Vagina (tissue), 2 donors: ENCODE measurements around the gene PARD3. TPM values are rescaled to one million over a fixed set of nuclear protein-coding genes. Genes with fewer than 3 reads are reported as not detected.

ENCODE experiments used
- DNase-seq, 2 donors: peaks; one replicate each; pipeline ENCODE4 v3.0.0-alpha.2; 2017; ENCODE audit errors: extremely low spot score in 2 of 2
- H3K27ac ChIP-seq: fragments of 200-600 bp; sonication (generic); one replicate; pipeline ENCODE4 v1.5.1; 2019
- H3K27me3 ChIP-seq: fragments of 200-600 bp; sonication (generic); one replicate; pipeline ENCODE4 v1.5.1; 2019
- H3K36me3 ChIP-seq, 2 donors: fragments of 200-600 bp; sonication (generic); one replicate each; pipeline ENCODE4 v1.5.1; 2017 to 2019
- H3K4me1 ChIP-seq: fragments of 200-600 bp; sonication (generic); one replicate; pipeline ENCODE4 v1.5.1; 2019
- H3K4me3 ChIP-seq, 2 donors: fragments of 200-600 bp; sonication (generic); 1 replicate in 1 of 2; 2 replicates in 1 of 2; pipeline ENCODE4 v1.5.1; 2016 to 2019
- H3K9me3 ChIP-seq: fragments of 200-600 bp; sonication (generic); one replicate; pipeline ENCODE4 v1.5.1; 2019
- POLR2A ChIP-seq, 2 donors: fragments of 450-650 bp; IDR thresholded peaks; one replicate each; pipeline ENCODE4 v1.6.1; 2017; ENCODE audit warnings: antibody characterized with exemption in 2 of 2, mild to moderate bottlenecking in 2 of 2, moderate library complexity in 2 of 2
- POLR2AphosphoS5 ChIP-seq, 2 donors: sonication (generic); formaldehyde crosslinking; IDR thresholded peaks; one replicate each; pipeline ENCODE4 v1.9.0; 2017; ENCODE audit warnings: antibody characterized with exemption in 2 of 2, mild to moderate bottlenecking in 2 of 2, low read depth in 1 of 2; ENCODE audit not compliant: insufficient read depth in 1 of 2
- intact Hi-C: fragments of 100-400 bp; cut with DNase I; formaldehyde crosslinking; loops from one replicate; pipeline ENCODE4 v1.15.1; 2023
- total RNA-seq: library from RNA; depleted of rRNA; stranded (reverse); fragments of >200 nt; gene quantifications from one replicate; pipeline ENCODE4 v1.2.3, GENCODE V29; 2016
- TF ChIP-seq, protein P1 (sequence below), 3 experiments: fragments of 450-650 bp in 2 of 3; fragments of 200-600 bp in 1 of 3; sonication (generic) in 1 of 3; IDR thresholded peaks; one replicate each; pipeline ENCODE4 v1.5.1; 2017 to 2019; ENCODE audit warnings: antibody characterized with exemption in 3 of 3, mild to moderate bottlenecking in 2 of 3, moderate library complexity in 2 of 3

PARD3 gene
- total RNA-seq, 1 donor from 2014 or later = 95.5 TPM

DNA sequence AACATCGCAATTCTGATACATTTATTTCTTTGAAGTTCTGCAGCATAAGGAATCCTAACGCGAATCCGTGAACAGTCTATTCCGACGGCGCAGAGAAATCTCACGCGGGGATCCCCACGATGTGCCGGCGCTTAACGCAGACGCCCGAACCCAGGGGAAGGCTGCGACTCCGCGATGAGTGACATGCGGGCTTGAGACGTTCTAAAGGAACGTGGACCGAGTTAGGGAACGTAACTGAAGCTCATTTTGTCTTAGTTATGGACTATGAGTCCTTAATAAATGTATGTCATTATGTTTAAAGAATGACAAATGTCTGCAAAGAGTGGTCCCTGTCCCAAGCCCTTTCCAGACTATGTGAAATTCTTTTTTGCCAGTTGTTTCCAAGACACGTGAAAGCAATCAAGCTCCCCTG, 995 bp upstream of the PARD3 start:
- Histone ChIP-seq H3K9me3 (no peaks in the 10 kb centered on the region), H3K4me1 (peaks cover 39% of the 10 kb centered on the region), H3K27ac (peak overlapping the region; percentile 92), H3K27me3 (no peaks in the 10 kb centered on the region), H3K36me3 (no peaks in the 10 kb centered on the region), H3K4me3 (peak overlapping the region; percentile 72 to 87)
- intact Hi-C loops = loop anchor here (10.0 kb wide), 1 partner anchor 151 kb away; no protein-coding TSS in a partner anchor
- TF ChIP-seq POLR2AphosphoS5 (IDR thresholded peaks at IDR 0.05; ENCODE audit: insufficient read depth in 1 of 2, low read depth in 1 of 2) = no peak
- TF ChIP-seq, protein P1, sequence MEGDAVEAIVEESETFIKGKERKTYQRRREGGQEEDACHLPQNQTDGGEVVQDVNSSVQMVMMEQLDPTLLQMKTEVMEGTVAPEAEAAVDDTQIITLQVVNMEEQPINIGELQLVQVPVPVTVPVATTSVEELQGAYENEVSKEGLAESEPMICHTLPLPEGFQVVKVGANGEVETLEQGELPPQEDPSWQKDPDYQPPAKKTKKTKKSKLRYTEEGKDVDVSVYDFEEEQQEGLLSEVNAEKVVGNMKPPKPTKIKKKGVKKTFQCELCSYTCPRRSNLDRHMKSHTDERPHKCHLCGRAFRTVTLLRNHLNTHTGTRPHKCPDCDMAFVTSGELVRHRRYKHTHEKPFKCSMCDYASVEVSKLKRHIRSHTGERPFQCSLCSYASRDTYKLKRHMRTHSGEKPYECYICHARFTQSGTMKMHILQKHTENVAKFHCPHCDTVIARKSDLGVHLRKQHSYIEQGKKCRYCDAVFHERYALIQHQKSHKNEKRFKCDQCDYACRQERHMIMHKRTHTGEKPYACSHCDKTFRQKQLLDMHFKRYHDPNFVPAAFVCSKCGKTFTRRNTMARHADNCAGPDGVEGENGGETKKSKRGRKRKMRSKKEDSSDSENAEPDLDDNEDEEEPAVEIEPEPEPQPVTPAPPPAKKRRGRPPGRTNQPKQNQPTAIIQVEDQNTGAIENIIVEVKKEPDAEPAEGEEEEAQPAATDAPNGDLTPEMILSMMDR (IDR thresholded peaks at IDR 0.05) = no peak
- no peak for TF ChIP-seq POLR2A (IDR thresholded peaks at IDR 0.05)
- no peak for DNase-seq

DNA sequence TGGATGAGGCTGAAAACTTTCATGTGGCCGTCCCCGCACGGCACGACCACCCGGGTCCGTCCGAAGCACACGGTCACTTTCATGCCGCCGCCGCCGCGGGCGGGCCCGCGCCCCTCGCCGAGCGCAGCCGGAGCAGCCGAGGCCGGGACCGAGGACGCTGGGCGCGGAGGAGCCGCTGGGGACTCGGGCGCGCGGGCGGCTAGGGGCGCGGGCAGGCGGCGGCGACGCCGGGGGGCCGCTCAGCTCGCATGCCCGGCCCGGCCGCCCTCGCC, 247 bp downstream of the PARD3 start:
- Histone ChIP-seq H3K27ac (peak overlapping the region; percentile 95), H3K27me3 (no peaks in the 10 kb centered on the region), H3K4me1 (peaks cover 51% of the 10 kb centered on the region), H3K9me3 (no peaks in the 10 kb centered on the region), H3K4me3 (peak overlapping the region; percentile 72 to 87), H3K36me3 (no peaks in the 10 kb centered on the region)
- intact Hi-C loops = loop anchor here (10.0 kb wide), 1 partner anchor 150 kb away; no protein-coding TSS in a partner anchor
- no peak for DNase-seq
- TF ChIP-seq POLR2A (IDR thresholded peaks at IDR 0.05) = no peak
- TF ChIP-seq, protein P1 (IDR thresholded peaks at IDR 0.05) = no peak
- no peak for TF ChIP-seq POLR2AphosphoS5 (IDR thresholded peaks at IDR 0.05; ENCODE audit: insufficient read depth in 1 of 2, low read depth in 1 of 2)

DNA sequence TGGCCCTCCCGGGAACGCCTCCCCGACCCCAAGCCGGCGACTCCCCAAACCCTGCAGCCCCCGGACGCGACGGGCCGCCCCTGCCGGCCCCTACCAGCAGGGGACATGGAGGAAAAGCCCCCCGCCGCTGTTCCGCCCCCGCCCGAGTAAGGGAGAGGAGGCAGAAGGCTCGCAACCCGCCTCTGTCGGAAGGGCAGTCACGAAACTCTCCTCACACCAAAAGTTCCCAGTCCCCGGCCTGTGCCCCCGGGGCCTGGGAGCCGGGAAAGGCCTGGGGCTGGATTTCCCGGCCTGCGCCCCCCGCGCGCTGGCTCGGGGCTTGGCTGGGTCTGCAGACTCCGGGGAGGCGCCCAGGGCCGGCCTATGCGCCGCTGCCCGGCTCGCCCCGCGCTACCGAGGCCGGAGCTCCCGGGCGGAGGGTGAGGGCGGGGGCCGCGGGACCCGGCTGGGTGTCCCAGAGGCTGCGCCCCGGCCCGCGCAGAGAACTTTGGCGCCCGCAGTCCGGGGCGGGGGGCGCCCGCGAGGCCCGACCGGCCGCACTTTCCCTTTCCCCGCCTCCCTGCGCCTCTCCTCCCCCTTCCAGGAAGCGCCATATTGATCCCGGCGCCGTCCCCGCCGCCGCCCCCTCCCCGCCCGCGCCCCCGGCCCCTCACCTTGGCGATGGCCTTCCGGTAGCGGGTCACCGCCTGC, 728 bp downstream of the PARD3 start:
- Histone ChIP-seq H3K4me3 (peak overlapping the region; percentile 72 to 87), H3K36me3 (no peaks in the 10 kb centered on the region), H3K4me1 (peaks cover 56% of the 10 kb centered on the region), H3K27ac (peak overlapping the region; percentile 95), H3K9me3 (no peaks in the 10 kb centered on the region), H3K27me3 (no peaks in the 10 kb centered on the region)
- intact Hi-C loops = loop anchor here (10.0 kb wide), 1 partner anchor 150 kb away; no protein-coding TSS in a partner anchor
- TF ChIP-seq, protein P1 (IDR thresholded peaks at IDR 0.05) = no peak
- TF ChIP-seq POLR2AphosphoS5 (IDR thresholded peaks at IDR 0.05; ENCODE audit: insufficient read depth in 1 of 2, low read depth in 1 of 2) = no peak
- DNase-seq = no peak

DNA sequence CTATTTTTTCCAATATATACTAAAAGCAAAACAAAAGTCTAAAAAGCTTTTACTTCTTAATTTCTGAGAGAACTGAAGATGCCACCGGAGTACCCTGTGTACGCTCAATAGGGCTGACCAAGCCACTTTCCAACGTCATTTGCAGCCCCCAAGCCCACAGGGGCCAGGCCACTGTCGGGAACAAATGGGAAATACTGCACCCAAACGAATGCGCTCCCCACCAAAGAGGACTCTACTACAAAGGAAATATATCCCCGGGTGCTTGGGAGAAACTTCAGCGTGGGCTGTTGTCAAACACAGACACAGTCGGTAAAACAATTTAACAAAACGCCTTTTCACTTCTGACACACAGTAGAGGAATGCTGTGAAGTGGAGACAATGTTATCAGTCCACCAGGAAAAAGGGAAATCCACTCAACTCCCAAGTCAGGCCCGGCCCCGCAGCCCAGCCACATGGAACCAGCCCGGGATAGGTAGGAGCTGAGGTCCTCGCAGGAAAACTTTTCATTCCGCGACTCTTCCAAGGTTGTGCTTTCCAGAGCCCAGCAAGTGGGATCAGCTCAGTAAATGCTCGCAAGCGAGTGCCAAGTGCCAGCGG, 1.4 kb downstream of the PARD3 start:
- Histone ChIP-seq H3K4me3 (peak overlapping the region; percentile 72 to 87), H3K4me1 (peaks cover 62% of the 10 kb centered on the region), H3K36me3 (no peaks in the 10 kb centered on the region), H3K9me3 (no peaks in the 10 kb centered on the region), H3K27me3 (no peaks in the 10 kb centered on the region), H3K27ac (peak overlapping the region; percentile 95)
- DNase-seq = no peak
- TF ChIP-seq, protein P1 (IDR thresholded peaks at IDR 0.05) = no peak
- TF ChIP-seq POLR2AphosphoS5 (IDR thresholded peaks at IDR 0.05; ENCODE audit: insufficient read depth in 1 of 2, low read depth in 1 of 2) (no peak), POLR2A (IDR thresholded peaks at IDR 0.05) (no peak)
- intact Hi-C loops = loop anchor here (10.0 kb wide), 1 partner anchor 149 kb away; no protein-coding TSS in a partner anchor

DNA sequence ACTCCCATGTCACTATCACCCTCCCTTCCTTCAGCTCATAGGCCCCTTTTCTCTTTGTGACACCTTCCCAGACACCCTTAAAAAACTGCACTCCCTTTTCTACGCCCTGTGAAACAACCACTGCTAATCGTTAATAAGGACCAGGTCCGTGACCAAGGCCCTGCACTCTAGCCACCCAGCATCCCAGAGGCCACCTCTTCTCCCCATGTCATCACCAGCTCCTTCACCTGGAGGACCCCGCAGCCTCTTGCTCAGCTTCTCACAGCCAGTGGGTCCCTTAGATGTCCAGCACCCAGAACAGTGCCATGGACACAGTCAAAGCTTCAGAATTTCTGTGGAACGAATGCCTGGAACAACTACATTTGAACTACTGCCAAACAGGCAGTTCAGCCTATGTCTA, 2.3 kb downstream of the PARD3 start:
- DNase-seq = no peak
- peak overlapping the region; percentile 72 to 87 for H3K4me3 ChIP-seq
- H3K36me3 ChIP-seq = no peaks in the 10 kb centered on the region
- H3K27ac ChIP-seq = no peak overlapping the region
- H3K9me3 ChIP-seq = no peaks in the 10 kb centered on the region
- intact Hi-C loops = loop anchor here (10.0 kb wide), 1 partner anchor 148 kb away; no protein-coding TSS in a partner anchor
- TF ChIP-seq POLR2AphosphoS5 (IDR thresholded peaks at IDR 0.05; ENCODE audit: insufficient read depth in 1 of 2, low read depth in 1 of 2) (no peak), POLR2A (IDR thresholded peaks at IDR 0.05) (no peak)
- TF ChIP-seq, protein P1 (IDR thresholded peaks at IDR 0.05) = no peak
- no peaks in the 10 kb centered on the region for H3K27me3 ChIP-seq
- peaks cover 72% of the 10 kb centered on the region for H3K4me1 ChIP-seq
